GM12801 (cell line): Measurements from ENCODE around the gene ADSS2.

Source experiments
- CTCF ChIP-seq: IDR thresholded peaks from one replicate; pipeline ENCODE4 v1.5.1; 2011; ENCODE audit warnings: control low read depth; ENCODE audit not compliant: insufficient read length; ENCODE audit errors: extremely low read depth

ADSS2 gene

GRCh38 chr1:244448279-244449036 is 3.3 kb downstream of the ADSS2 start:
- no peak for TF ChIP-seq CTCF

- TF ChIP-seq CTCF: no peak
Measured at GRCh38 chr1:244447552-244447951, 4.2 kb downstream of the ADSS2 start.

GRCh38 chr1:244447024-244447423 is 4.7 kb downstream of the ADSS2 start:
- TF ChIP-seq CTCF: no peak

GRCh38 chr1:244445320-244446181 is 6.2 kb downstream of the ADSS2 start:
- no peak for TF ChIP-seq CTCF

GRCh38 chr1:244444854-244445253 is 6.9 kb downstream of the ADSS2 start:
- TF ChIP-seq CTCF: no peak

GRCh38 chr1:244442850-244443249 is 8.9 kb downstream of the ADSS2 start:
- TF ChIP-seq CTCF: no peak

GRCh38 chr1:244439391-244440032 is 12.2 kb downstream of the ADSS2 start:
- TF ChIP-seq CTCF: no peak
